Coronary artery (tissue), 2 donors: ENCODE results near the gene RGS6.
A peak's percentile ranks its signal among the peaks of the same experiment; 100 is the strongest.

Source experiments
- DNase-seq: peaks from one replicate; pipeline ENCODE4 v3.0.0-alpha.2; 2017; ENCODE audit warnings: low spot score
- H3K27ac ChIP-seq, 2 donors: fragments of 200-600 bp; sonication (generic); one replicate each; pipeline ENCODE4 v1.5.1; 2016 to 2019
- H3K4me3 ChIP-seq: fragments of 200-600 bp; sonication (generic); 2 replicates; pipeline ENCODE4 v1.5.1; 2016; ENCODE audit warnings: mild to moderate bottlenecking, moderate library complexity
- CTCF ChIP-seq: fragments of 200-600 bp; sonication (generic); IDR thresholded peaks from one replicate; pipeline ENCODE4 v1.5.1; 2019; ENCODE audit warnings: antibody characterized with exemption

Gene RGS6

GRCh38 chr14:72516936-72517700 is 584.9 kb downstream of the RGS6 start:
- Histone ChIP-seq H3K4me3 (no peak overlapping the region), H3K27ac (no peak overlapping the region)
- TF ChIP-seq CTCF, result peak; percentile 82
- no peak for DNase-seq

GRCh38 chr14:72517736-72518135 is 585.5 kb downstream of the RGS6 start:
- H3K4me3 ChIP-seq, result no peak overlapping the region
- TF ChIP-seq CTCF, result no peak
- DNase-seq, result no peak
- no peak overlapping the region for H3K27ac ChIP-seq

GRCh38 chr14:72518809-72519377 is 586.7 kb downstream of the RGS6 start:
- Histone ChIP-seq H3K27ac (no peak overlapping the region), H3K4me3 (no peak overlapping the region)
- TF ChIP-seq CTCF, result no peak
- no peak for DNase-seq

- DNase-seq, result no peak
- no peak overlapping the region for H3K27ac ChIP-seq
- H3K4me3 ChIP-seq, result no peak overlapping the region
- no peak for TF ChIP-seq CTCF
Measured at GRCh38 chr14:72519543-72519942, 587.3 kb downstream of the RGS6 start.

- no peak overlapping the region for H3K4me3 ChIP-seq
- no peak for TF ChIP-seq CTCF
- no peak for DNase-seq
- no peak overlapping the region for H3K27ac ChIP-seq
Measured at GRCh38 chr14:72521045-72521444, 588.8 kb downstream of the RGS6 start.

GRCh38 chr14:72521968-72522741 is 589.9 kb downstream of the RGS6 start:
- no peak for TF ChIP-seq CTCF
- H3K27ac ChIP-seq, result no peak overlapping the region
- H3K4me3 ChIP-seq, result no peak overlapping the region
- no peak for DNase-seq
